ENCODE data around the gene C1orf56.

Gene C1orf56

DNA sequence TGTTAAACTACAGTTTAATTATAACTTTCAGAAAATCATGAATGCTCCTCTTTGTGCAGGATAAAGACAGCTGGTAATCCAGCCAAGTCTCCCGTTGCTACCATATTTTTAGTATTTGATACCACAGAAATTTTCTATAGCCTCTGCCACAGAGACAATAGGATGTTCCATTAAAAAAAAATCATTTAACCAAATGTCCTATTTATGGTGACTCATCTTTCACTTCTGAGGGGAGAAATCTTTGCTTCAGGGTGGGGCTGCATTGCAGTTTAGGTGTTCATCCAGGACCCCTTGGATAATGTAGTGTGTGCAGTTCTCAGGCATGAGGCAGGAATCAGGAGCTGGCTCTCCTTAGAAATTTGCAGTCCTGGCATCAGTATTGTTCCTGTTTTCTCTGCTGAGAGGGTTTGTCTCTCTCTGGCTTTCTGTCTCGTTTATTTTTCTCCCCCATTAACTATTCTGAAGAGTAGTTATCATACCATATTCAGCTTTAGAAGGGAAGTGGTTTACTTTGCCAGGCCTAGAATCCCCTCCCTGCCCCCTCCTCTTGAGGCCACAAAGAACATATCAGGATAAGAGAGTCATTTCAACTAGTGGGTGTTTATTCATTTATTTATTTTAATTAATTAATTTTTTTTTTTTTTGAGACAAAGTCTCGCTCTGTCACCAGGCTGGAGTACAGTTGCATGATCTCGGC, 36.2 kb upstream of the C1orf56 start:
- Histone ChIP-seq H3K27ac (no peak overlapping the region), H3K9me3 (ENCODE audit: control insufficient read depth, low read length) (no peaks in the 10 kb centered on the region), H3K4me1 (peaks cover 15% of the 10 kb centered on the region), H3K4me2 (ENCODE audit: low read length) (no peak overlapping the region), H3K9ac (no peak overlapping the region), H3K4me3 (ENCODE audit: low read depth, low read length) (no peak overlapping the region), H3K79me2 (peaks cover 4% of the 10 kb centered on the region), H3K36me3 (ENCODE audit: control insufficient read depth, insufficient read depth, low read length) (no peaks in the 10 kb centered on the region), H3K27me3 (ENCODE audit: control insufficient read depth, insufficient read depth, low read length) (no peaks in the 10 kb centered on the region), H2AFZ (no peak overlapping the region)
- TF ChIP-seq, protein P1, sequence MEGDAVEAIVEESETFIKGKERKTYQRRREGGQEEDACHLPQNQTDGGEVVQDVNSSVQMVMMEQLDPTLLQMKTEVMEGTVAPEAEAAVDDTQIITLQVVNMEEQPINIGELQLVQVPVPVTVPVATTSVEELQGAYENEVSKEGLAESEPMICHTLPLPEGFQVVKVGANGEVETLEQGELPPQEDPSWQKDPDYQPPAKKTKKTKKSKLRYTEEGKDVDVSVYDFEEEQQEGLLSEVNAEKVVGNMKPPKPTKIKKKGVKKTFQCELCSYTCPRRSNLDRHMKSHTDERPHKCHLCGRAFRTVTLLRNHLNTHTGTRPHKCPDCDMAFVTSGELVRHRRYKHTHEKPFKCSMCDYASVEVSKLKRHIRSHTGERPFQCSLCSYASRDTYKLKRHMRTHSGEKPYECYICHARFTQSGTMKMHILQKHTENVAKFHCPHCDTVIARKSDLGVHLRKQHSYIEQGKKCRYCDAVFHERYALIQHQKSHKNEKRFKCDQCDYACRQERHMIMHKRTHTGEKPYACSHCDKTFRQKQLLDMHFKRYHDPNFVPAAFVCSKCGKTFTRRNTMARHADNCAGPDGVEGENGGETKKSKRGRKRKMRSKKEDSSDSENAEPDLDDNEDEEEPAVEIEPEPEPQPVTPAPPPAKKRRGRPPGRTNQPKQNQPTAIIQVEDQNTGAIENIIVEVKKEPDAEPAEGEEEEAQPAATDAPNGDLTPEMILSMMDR (IDR thresholded peaks at IDR 0.05): no peak

DNA sequence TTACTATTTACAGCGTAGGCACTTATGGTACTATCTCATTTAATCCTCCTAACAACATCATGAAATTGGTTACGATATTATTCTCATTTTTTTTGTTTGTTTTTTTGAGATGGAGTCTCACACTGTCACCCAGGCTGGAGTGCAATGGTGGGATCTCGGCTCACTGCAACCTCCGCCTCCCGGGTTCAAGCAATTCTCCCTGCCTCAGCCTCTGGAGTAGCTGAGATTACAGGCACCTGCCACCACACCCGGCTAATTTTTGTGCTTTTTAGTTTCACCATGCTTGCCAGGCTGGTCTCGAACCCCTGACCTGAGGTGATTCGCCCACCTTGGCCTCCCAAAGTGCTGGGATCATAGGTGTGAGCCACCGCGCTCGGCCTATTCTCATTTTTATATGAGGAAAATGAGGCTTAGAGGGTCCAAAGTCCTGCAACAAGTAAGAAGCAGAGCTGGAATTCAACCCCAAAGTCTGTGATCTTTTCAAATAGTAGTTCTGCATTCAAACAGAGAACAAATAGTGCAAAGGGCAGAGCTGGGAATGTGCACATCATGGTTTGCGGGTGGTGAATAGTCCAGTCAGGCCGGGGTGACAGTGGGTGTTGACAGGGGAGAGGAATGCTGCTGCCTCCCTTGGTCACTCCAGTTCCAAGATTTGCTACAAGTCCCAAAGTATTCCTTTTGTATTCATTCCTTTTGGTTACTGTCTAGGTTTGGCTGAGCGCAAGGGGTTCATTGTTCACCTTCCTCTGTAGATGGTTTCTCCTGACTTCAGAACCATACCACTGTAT, 34.7 kb upstream of the C1orf56 start:
- Histone ChIP-seq H3K4me2 (ENCODE audit: low read length) (peak overlapping the region; percentile 58), H3K36me3 (ENCODE audit: control insufficient read depth, insufficient read depth, low read length) (no peaks in the 10 kb centered on the region), H3K4me1 (peaks cover 5% of the 10 kb centered on the region), H3K79me2 (peaks cover 4% of the 10 kb centered on the region), H3K9ac (no peak overlapping the region), H3K4me3 (ENCODE audit: low read depth, low read length) (peak overlapping the region; percentile 33), H3K27me3 (ENCODE audit: control insufficient read depth, insufficient read depth, low read length) (no peaks in the 10 kb centered on the region), H3K9me3 (ENCODE audit: control insufficient read depth, low read length) (no peaks in the 10 kb centered on the region), H3K27ac (peak overlapping the region; percentile 39), H2AFZ (no peak overlapping the region)
- TF ChIP-seq, protein P1 (IDR thresholded peaks at IDR 0.05): no peak

DNA sequence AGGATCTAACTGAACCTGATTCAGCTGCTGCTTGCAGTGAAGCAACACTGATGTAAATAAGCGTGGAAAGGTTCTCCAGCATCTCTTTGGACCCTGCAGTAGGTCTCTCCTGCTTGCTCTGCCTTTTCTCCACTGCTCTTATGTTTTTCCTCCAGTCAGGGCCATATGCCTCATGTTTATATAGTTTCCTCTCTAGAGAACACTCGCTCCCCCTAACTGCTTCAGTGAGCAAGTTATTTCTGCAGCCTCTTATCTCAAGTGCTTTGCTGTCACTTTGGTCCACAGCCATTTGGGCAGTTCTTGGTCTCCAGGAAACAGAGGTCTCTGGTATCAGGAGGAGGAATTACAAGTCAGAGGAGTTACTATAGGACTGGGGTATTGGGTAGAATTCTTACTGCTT, 34.0 kb upstream of the C1orf56 start:
- H3K4me2 ChIP-seq (ENCODE audit: low read length): peak overlapping the region; percentile 58
- no peak overlapping the region for H2AFZ ChIP-seq
- H3K27ac ChIP-seq: peak overlapping the region; percentile 39
- TF ChIP-seq, protein P1 (IDR thresholded peaks at IDR 0.05): no peak
- H3K4me1 ChIP-seq: peaks cover 4% of the 10 kb centered on the region
- no peaks in the 10 kb centered on the region for H3K36me3 ChIP-seq (ENCODE audit: control insufficient read depth, insufficient read depth, low read length)
- H3K4me3 ChIP-seq (ENCODE audit: low read depth, low read length): peak overlapping the region; percentile 33
- no peak overlapping the region for H3K9ac ChIP-seq
- H3K79me2 ChIP-seq: peaks cover 4% of the 10 kb centered on the region
- no peaks in the 10 kb centered on the region for H3K27me3 ChIP-seq (ENCODE audit: control insufficient read depth, insufficient read depth, low read length)
- H3K9me3 ChIP-seq (ENCODE audit: control insufficient read depth, low read length): no peaks in the 10 kb centered on the region

DNA sequence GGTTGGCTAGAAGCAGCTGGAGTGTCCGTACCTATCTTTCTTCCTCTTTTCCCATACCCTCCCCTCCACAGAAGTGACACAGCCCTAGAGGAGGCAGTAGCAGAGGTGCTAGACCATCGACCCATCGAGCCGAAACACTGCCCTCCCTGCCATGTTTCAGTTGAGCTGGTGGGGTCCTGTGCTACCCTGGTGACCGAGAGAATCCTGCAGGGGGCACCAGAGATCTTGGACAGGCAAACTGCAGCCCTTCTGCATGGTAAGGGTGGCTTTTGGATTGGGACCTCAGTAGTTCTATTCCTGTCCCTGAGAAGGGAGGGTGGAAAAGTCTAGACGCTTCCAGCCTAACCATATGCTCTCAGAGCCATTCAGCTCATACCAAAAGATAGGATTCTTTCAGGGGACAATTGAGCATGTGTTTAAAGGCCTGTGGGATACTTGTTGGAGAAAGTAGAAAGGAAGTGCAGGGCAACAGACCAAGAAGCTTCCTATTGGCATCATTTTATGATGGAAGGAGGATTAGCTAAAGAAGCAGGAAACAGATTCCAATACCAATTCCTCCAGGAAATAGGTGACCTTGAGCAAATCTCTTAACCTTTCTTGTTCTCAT, 22.9 kb upstream of the C1orf56 start:
- no peaks in the 10 kb centered on the region for H3K9me3 ChIP-seq (ENCODE audit: control insufficient read depth, low read length)
- no peaks in the 10 kb centered on the region for H3K27me3 ChIP-seq (ENCODE audit: control insufficient read depth, insufficient read depth, low read length)
- H3K27ac ChIP-seq: no peak overlapping the region
- no peak overlapping the region for H3K4me3 ChIP-seq (ENCODE audit: low read depth, low read length)
- H3K4me1 ChIP-seq: no peaks in the 10 kb centered on the region
- H3K4me2 ChIP-seq (ENCODE audit: low read length): no peak overlapping the region
- TF ChIP-seq, protein P1 (IDR thresholded peaks at IDR 0.05): peak; percentile 57
- H3K9ac ChIP-seq: no peak overlapping the region
- no peak overlapping the region for H2AFZ ChIP-seq
- peaks cover 2% of the 10 kb centered on the region for H3K79me2 ChIP-seq
- no peaks in the 10 kb centered on the region for H3K36me3 ChIP-seq (ENCODE audit: control insufficient read depth, insufficient read depth, low read length)

Measured in parathyroid adenoma (tissue), 2 donors.